Astrocyte (in vitro differentiated cells and primary cell): Measurements from ENCODE around the gene LOXHD1. TPM values are rescaled to one million over a fixed set of nuclear protein-coding genes. Genes with fewer than 3 reads are reported as not detected.

Source experiments
- DNase-seq: peaks from one replicate; pipeline ENCODE4 v3.0.0-alpha.2; 2010; ENCODE audit warnings: low read depth
- FAIRE-seq: peaks from 2 replicates; lab custom pipeline; 2011; peaks lifted over from hg19 to GRCh38; lab: Jason Lieb, UNC
- H2AFZ ChIP-seq: 2 replicates; pipeline ENCODE4 v1.6.0; 2012; ENCODE audit warnings: low read depth, low read length, inconsistent platforms
- H3K27ac ChIP-seq: 2 replicates; pipeline ENCODE4 v1.5.1; 2011; ENCODE audit warnings: low read depth, low read length, inconsistent platforms
- H3K27me3 ChIP-seq: 2 replicates; pipeline ENCODE4 v1.6.0; 2011; ENCODE audit warnings: low read length, inconsistent platforms; ENCODE audit not compliant: insufficient read depth
- H3K36me3 ChIP-seq: 2 replicates; pipeline ENCODE4 v1.5.1; 2011; ENCODE audit warnings: low read length, inconsistent platforms; ENCODE audit not compliant: insufficient read depth
- H3K4me1 ChIP-seq: 2 replicates; pipeline ENCODE4 v1.5.1; 2011; ENCODE audit warnings: low read length, inconsistent platforms; ENCODE audit not compliant: insufficient read depth
- H3K4me2 ChIP-seq: 2 replicates; pipeline ENCODE4 v1.6.0; 2012; ENCODE audit warnings: low read length, inconsistent platforms
- H3K4me3 ChIP-seq: 2 replicates; pipeline ENCODE4 v1.5.1; 2011; ENCODE audit warnings: low read depth, mild to moderate bottlenecking, low read length, inconsistent platforms; ENCODE audit not compliant: insufficient read depth
- H3K79me2 ChIP-seq: 2 replicates; pipeline ENCODE4 v1.6.0; 2012; ENCODE audit warnings: mild to moderate bottlenecking, low read length, inconsistent platforms; ENCODE audit not compliant: insufficient read depth
- H3K9ac ChIP-seq: 2 replicates; pipeline ENCODE4 v1.6.0; 2012; ENCODE audit warnings: mild to moderate bottlenecking, low read length, inconsistent platforms
- H3K9me3 ChIP-seq: 2 replicates; pipeline ENCODE4 v1.5.1; 2012; ENCODE audit warnings: low read depth, mild to moderate bottlenecking, low read length, inconsistent platforms; ENCODE audit not compliant: insufficient read depth
- H4K20me1 ChIP-seq: 2 replicates; pipeline ENCODE4 v1.6.0; 2012; ENCODE audit warnings: low read length, inconsistent platforms; ENCODE audit not compliant: insufficient read depth
- H3K27ac Mint-ChIP-seq: one replicate; pipeline ENCODE4 v1.8.0; 2021; ENCODE audit warnings: mild to moderate bottlenecking, mixed read lengths; ENCODE audit not compliant: unreplicated experiment
- H3K27me3 Mint-ChIP-seq: one replicate; pipeline ENCODE4 v1.8.0; 2021; ENCODE audit warnings: low read depth, mixed read lengths; ENCODE audit not compliant: unreplicated experiment
- H3K36me3 Mint-ChIP-seq: one replicate; pipeline ENCODE4 v1.8.0; 2021; ENCODE audit warnings: low read depth, mixed read lengths; ENCODE audit not compliant: unreplicated experiment
- H3K4me1 Mint-ChIP-seq: one replicate; pipeline ENCODE4 v1.8.0; 2021; ENCODE audit warnings: low read depth, mixed read lengths; ENCODE audit not compliant: unreplicated experiment
- H3K4me3 Mint-ChIP-seq: one replicate; pipeline ENCODE4 v1.8.0; 2021; ENCODE audit warnings: mild to moderate bottlenecking, moderate library complexity, mixed read lengths; ENCODE audit not compliant: unreplicated experiment
- H3K9me3 Mint-ChIP-seq: one replicate; pipeline ENCODE4 v1.8.0; 2021; ENCODE audit warnings: mild to moderate bottlenecking, mixed read lengths; ENCODE audit not compliant: unreplicated experiment
- EZH2 ChIP-seq: IDR thresholded peaks from 2 replicates; pipeline ENCODE4 v1.6.1; 2012; ENCODE audit warnings: mild to moderate bottlenecking, low read length, inconsistent platforms; ENCODE audit not compliant: insufficient read depth
- total RNA-seq: library from RNA; stranded (reverse); gene quantifications from 2 replicates; pipeline ENCODE4 v1.2.1, GENCODE V29; 2021
- TF ChIP-seq, protein P1 (sequence below): IDR thresholded peaks from 2 replicates; pipeline ENCODE4 v1.5.1; 2011; ENCODE audit warnings: low read depth, mild to moderate bottlenecking, inconsistent platforms, low read length, moderate library complexity; ENCODE audit not compliant: insufficient read depth

The LOXHD1 gene
- total RNA-seq, 1 donor from 2014 or later: not detected

DNA sequence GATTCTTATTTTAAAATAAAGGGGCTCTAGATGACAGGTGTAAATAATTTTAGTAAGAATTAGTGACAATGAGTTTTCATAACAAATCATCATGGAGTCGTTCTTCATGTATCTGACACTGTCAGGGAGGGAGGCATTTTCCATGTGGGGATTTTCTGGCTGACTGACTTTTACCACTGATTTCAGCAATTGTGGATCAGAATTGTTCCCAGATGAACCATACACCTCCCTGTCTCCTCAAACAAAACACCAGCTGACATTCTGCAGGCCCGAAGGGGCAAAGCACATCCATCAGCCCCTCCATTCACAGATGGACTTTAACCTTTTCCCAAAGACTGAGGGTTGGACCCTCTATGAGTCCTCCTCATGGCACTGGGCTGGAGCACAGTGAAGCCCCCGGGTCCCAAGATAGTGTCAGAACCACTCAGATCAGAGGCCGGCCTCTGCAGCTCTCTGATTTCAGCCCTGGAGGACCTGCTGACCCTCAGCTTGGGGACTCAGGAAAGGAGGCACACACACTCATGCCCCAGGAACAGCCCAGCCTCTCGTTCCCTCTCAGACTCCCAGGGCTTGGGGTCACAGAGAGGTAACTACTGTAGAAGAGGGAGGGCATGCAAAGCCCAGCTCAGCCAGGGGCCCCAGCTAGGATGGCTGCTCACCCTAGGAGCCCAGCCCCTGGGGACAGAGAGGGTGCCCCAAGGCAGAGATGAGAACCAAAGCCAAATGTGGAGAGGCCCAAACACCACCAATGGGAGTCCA is 43.2 kb upstream of the LOXHD1 start:
- DNase-seq (no peak), FAIRE-seq (no peak)
- H4K20me1 ChIP-seq: no peaks in the 10 kb centered on the region
- peaks cover 3% of the 10 kb centered on the region for H3K9me3 Mint-ChIP-seq
- no peak overlapping the region for H3K4me2 ChIP-seq
- H3K4me3 Mint-ChIP-seq: no peak overlapping the region
- H3K79me2 ChIP-seq: no peaks in the 10 kb centered on the region
- no peaks in the 10 kb centered on the region for H3K4me1 ChIP-seq
- H3K27me3 ChIP-seq: no peaks in the 10 kb centered on the region
- TF ChIP-seq, protein P1, sequence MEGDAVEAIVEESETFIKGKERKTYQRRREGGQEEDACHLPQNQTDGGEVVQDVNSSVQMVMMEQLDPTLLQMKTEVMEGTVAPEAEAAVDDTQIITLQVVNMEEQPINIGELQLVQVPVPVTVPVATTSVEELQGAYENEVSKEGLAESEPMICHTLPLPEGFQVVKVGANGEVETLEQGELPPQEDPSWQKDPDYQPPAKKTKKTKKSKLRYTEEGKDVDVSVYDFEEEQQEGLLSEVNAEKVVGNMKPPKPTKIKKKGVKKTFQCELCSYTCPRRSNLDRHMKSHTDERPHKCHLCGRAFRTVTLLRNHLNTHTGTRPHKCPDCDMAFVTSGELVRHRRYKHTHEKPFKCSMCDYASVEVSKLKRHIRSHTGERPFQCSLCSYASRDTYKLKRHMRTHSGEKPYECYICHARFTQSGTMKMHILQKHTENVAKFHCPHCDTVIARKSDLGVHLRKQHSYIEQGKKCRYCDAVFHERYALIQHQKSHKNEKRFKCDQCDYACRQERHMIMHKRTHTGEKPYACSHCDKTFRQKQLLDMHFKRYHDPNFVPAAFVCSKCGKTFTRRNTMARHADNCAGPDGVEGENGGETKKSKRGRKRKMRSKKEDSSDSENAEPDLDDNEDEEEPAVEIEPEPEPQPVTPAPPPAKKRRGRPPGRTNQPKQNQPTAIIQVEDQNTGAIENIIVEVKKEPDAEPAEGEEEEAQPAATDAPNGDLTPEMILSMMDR: no peak
- no peak for TF ChIP-seq EZH2
- H3K9me3 ChIP-seq: no peaks in the 10 kb centered on the region
- H3K27me3 Mint-ChIP-seq: peaks cover 6% of the 10 kb centered on the region
- H3K4me3 ChIP-seq: no peak overlapping the region
- H3K27ac Mint-ChIP-seq: no peak overlapping the region
- H3K36me3 Mint-ChIP-seq: no peaks in the 10 kb centered on the region
- H3K9ac ChIP-seq: no peak overlapping the region
- no peak overlapping the region for H3K27ac ChIP-seq
- H2AFZ ChIP-seq: no peak overlapping the region
- H3K36me3 ChIP-seq: no peaks in the 10 kb centered on the region
- H3K4me1 Mint-ChIP-seq: no peaks in the 10 kb centered on the region

DNA sequence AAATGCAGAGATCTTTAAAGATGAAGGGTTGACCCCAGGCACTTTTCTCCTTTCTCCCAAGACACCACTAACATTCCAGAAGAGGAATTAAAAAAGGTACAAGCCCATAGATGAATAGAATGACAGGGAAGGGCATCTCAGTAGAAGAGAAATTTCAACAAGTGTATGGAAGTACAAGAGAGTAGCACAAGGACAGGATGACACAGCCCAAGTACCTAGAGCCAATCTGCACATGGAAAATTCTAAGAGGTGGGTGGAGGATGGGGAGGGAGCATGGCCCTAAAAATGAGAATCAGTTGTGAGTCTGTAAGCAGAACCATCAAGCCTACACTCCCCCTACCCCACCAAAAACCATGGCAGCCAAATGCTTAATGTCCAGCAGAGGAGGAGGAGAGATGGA is 39.7 kb upstream of the LOXHD1 start:
- Mint-ChIP-seq H3K27ac (no peak overlapping the region), H3K9me3 (peaks cover 3% of the 10 kb centered on the region), H3K27me3 (peaks cover 13% of the 10 kb centered on the region), H3K4me1 (no peaks in the 10 kb centered on the region), H3K4me3 (no peak overlapping the region), H3K36me3 (no peaks in the 10 kb centered on the region)
- H3K9ac ChIP-seq: no peak overlapping the region
- H4K20me1 ChIP-seq: no peaks in the 10 kb centered on the region
- no peaks in the 10 kb centered on the region for H3K36me3 ChIP-seq
- TF ChIP-seq, protein P1: no peak
- TF ChIP-seq EZH2: no peak
- FAIRE-seq (no peak), DNase-seq (no peak)
- no peaks in the 10 kb centered on the region for H3K4me1 ChIP-seq
- no peaks in the 10 kb centered on the region for H3K79me2 ChIP-seq
- H2AFZ ChIP-seq: no peak overlapping the region
- no peak overlapping the region for H3K4me2 ChIP-seq
- no peak overlapping the region for H3K27ac ChIP-seq
- no peaks in the 10 kb centered on the region for H3K27me3 ChIP-seq
- H3K4me3 ChIP-seq: no peak overlapping the region
- no peaks in the 10 kb centered on the region for H3K9me3 ChIP-seq

DNA sequence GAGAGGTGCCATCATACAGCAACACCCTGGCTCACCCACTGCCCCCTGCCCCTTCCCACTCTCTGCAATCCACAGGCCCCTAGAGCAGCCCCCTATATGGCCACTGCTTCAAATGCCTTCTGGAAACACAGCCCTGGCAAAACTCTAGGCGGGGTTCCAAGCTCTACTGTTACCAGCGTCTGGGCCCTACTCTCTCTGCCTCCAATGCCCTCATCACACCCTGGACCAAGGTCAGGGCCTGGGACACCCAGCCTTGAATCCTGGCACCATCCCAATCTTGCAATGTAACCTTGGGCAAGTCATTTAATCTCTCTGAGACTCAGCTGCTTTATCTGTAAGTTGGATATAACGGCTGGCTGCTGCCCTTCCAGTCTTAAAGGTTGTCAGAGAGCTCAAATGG is 39.2 kb upstream of the LOXHD1 start:
- H3K79me2 ChIP-seq: no peaks in the 10 kb centered on the region
- no peaks in the 10 kb centered on the region for H4K20me1 ChIP-seq
- H3K9ac ChIP-seq: no peak overlapping the region
- Mint-ChIP-seq H3K36me3 (no peaks in the 10 kb centered on the region), H3K4me3 (no peak overlapping the region), H3K27ac (no peak overlapping the region), H3K27me3 (peaks cover 13% of the 10 kb centered on the region), H3K4me1 (no peaks in the 10 kb centered on the region), H3K9me3 (peaks cover 3% of the 10 kb centered on the region)
- H3K4me3 ChIP-seq: no peak overlapping the region
- DNase-seq (no peak), FAIRE-seq (no peak)
- no peaks in the 10 kb centered on the region for H3K9me3 ChIP-seq
- H3K4me1 ChIP-seq: no peaks in the 10 kb centered on the region
- H3K27me3 ChIP-seq: no peaks in the 10 kb centered on the region
- TF ChIP-seq, protein P1: no peak
- no peak for TF ChIP-seq EZH2
- H2AFZ ChIP-seq: no peak overlapping the region
- H3K36me3 ChIP-seq: no peaks in the 10 kb centered on the region
- no peak overlapping the region for H3K27ac ChIP-seq
- H3K4me2 ChIP-seq: no peak overlapping the region
